GM18519 (cell line): ENCODE data around the gene PHF2.

Source experiments
- ATAC-seq: cut with Tn5 transposase; IDR thresholded peaks from one replicate; pipeline ENCODE4 v1.9.1; 2021; ENCODE audit warnings: mild to moderate bottlenecking, moderate library complexity; ENCODE audit not compliant: unreplicated experiment, low FRiP score

PHF2 gene

GRCh38 chr9:93674580-93675335 lies 98.4 kb downstream of the PHF2 start:
- no peak for ATAC-seq

- no peak for ATAC-seq
Measured at GRCh38 chr9:93675336-93676150, 99.2 kb downstream of the PHF2 start.

- no peak for ATAC-seq
Measured at GRCh38 chr9:93676310-93677047, 100.1 kb downstream of the PHF2 start.

GRCh38 chr9:93677048-93677571 lies 100.7 kb downstream of the PHF2 start:
- no peak for ATAC-seq

GRCh38 chr9:93677641-93678136 lies 101.3 kb downstream of the PHF2 start:
- no peak for ATAC-seq

GRCh38 chr9:93678199-93679019 lies 102.0 kb downstream of the PHF2 start:
- ATAC-seq = no peak

GRCh38 chr9:93679536-93680442 lies 103.4 kb downstream of the PHF2 start:
- no peak for ATAC-seq

- ATAC-seq = no peak
Measured at GRCh38 chr9:93680443-93681268, 104.3 kb downstream of the PHF2 start.

- ATAC-seq = no peak
Measured at GRCh38 chr9:93681269-93682154, 105.1 kb downstream of the PHF2 start.

GRCh38 chr9:93682155-93682968 lies 106.0 kb downstream of the PHF2 start:
- ATAC-seq = no peak

- no peak for ATAC-seq
Measured at GRCh38 chr9:93683331-93684134, 107.1 kb downstream of the PHF2 start.

- ATAC-seq = no peak
Measured at GRCh38 chr9:93684161-93684765, 107.9 kb downstream of the PHF2 start.

GRCh38 chr9:93684806-93685543 lies 108.6 kb downstream of the PHF2 start:
- no peak for ATAC-seq

GRCh38 chr9:93686127-93686879 lies 109.9 kb downstream of the PHF2 start:
- ATAC-seq = no peak
